PFSK-1 (cell line): ENCODE data around the gene GTPBP6.

Experiments used
- FOXP2 ChIP-seq: optimal IDR thresholded peaks from 2 replicates; pipeline ENCODE3; 2011; ENCODE audit warnings: borderline replicate concordance, control low read depth, inconsistent platforms; ENCODE audit not compliant: insufficient read depth; ENCODE audit errors: extremely low read length, extremely low read depth
- POLR2AphosphoS5 ChIP-seq: IDR thresholded peaks from 2 replicates; pipeline ENCODE4 v1.6.1; 2012; ENCODE audit warnings: low read depth, mild to moderate bottlenecking, control low read depth, low read length, moderate library complexity

DNA sequence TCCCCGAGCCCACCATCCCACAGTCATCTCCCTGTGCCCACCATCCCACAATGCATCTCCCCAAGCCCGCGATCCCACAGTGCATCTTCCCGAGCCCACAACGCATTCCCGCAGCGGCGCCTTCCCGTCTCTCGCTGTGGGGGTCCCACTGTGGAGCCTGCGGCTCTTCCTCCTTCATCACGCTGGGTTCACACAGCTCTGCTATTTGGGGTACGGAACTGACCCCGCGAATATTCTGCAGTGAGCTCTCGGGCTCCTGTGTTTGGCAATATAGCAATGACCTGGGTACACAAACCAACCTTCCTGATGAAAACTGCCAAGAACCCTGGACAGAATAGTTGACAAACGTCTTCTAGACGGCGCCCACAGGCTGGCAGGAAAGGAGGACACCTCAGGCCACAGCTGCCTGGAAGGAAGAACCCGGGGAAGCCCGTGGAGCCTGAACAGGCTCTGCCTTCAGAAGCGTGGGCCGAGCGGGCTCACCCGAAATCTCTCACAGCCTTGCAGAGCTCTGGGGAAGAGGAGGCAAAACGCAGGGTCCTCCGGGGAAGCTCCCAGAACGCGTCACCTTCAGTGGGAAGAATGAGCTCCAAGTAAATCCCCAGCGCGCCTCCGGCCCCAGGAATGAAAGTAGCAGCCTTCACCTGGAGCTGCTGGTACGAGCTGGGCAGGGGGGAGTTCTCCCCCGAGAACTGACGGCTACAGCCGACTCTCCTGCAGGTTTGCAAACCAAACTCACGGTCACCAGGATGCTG lies 45.2 kb upstream of the GTPBP6 start:
- TF ChIP-seq FOXP2 (no peak), POLR2AphosphoS5 (no peak)
